ENCODE results near the gene H1-8.

H1-8 gene

DNA sequence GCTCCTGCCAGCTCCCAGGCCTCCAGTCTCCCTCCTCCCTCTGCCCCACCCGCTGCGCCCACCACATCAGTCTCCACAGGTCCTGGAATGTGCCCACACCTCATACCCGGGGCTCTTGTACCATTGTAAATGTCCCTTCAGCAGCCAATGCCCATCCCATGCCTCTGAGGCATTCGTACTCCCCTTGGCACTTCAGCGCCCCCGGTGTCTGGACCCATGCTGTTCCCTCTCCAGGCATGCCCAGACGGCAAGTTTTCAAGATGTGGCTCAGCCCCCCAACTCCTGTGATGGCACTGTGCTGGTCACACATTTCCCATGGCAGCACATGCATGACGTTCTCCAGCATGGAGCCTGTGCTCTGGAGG is 50.2 kb downstream of the H1-8 start:
- peak overlapping the region; percentile 88 for H2BK5ac ChIP-seq (ENCODE audit: low read length)
- DNase-seq, result no peak
- no peak overlapping the region for H4K5ac ChIP-seq (ENCODE audit: low read length)
- peak overlapping the region; percentile 59 for H3K9ac ChIP-seq (ENCODE audit: low read length)
- WGBS (ENCODE audit: extremely low coverage, insufficient coverage, low lambda C conversion rate), result no CpG with 5 or more reads among the region's 8 CpGs
- no peak overlapping the region for H3K4me3 ChIP-seq (ENCODE audit: low read length)
- no peaks in the 10 kb centered on the region for H3K36me3 ChIP-seq (ENCODE audit: control insufficient read depth, insufficient read depth, low read length)
- H3K23ac ChIP-seq (ENCODE audit: low read length), result no peak overlapping the region
- H3K18ac ChIP-seq (ENCODE audit: low read length), result peak overlapping the region; percentile 29
- peak overlapping the region; percentile 32 for H3K4me2 ChIP-seq (ENCODE audit: low read length)
- H4K8ac ChIP-seq (ENCODE audit: low read depth, low read length), result no peak overlapping the region
- H3K79me2 ChIP-seq (ENCODE audit: control insufficient read depth, insufficient read depth, low read length), result peaks cover 58% of the 10 kb centered on the region
- H2BK120ac ChIP-seq (ENCODE audit: low read depth, low read length), result no peak overlapping the region
- H3K27ac ChIP-seq (ENCODE audit: low read depth, low read length), result peak overlapping the region; percentile 71
- H3K4ac ChIP-seq (ENCODE audit: low read depth, low read length), result peak overlapping the region; percentile 19
- peak overlapping the region; percentile 86 for H3K56ac ChIP-seq (ENCODE audit: low read length)
- H3K4me1 ChIP-seq (ENCODE audit: control insufficient read depth, low read depth, low read length), result peaks cover 26% of the 10 kb centered on the region
- no peaks in the 10 kb centered on the region for H3K27me3 ChIP-seq (ENCODE audit: insufficient read depth, low read length, poor library complexity)
- H2AK5ac ChIP-seq (ENCODE audit: low read length), result peak overlapping the region; percentile 87
- H2BK15ac ChIP-seq (replicated peaks; ENCODE audit: low read depth), result no peak overlapping the region
- peaks cover 19% of the 10 kb centered on the region for H3K79me1 ChIP-seq (ENCODE audit: low read length)

GRCh38 chr3:129593595-129594339 is 50.8 kb downstream of the H1-8 start:
- peaks cover 21% of the 10 kb centered on the region for H3K79me1 ChIP-seq (ENCODE audit: low read length)
- DNase-seq, result peak; percentile 55
- H3K27ac ChIP-seq (ENCODE audit: low read depth, low read length), result peak overlapping the region; percentile 71
- H2AK5ac ChIP-seq (ENCODE audit: low read length), result peak overlapping the region; percentile 77
- H3K4me2 ChIP-seq (ENCODE audit: low read length), result no peak overlapping the region
- H3K4me1 ChIP-seq (ENCODE audit: control insufficient read depth, low read depth, low read length), result peaks cover 27% of the 10 kb centered on the region
- WGBS (ENCODE audit: extremely low coverage, insufficient coverage, low lambda C conversion rate), result no CpG with 5 or more reads among the region's 22 CpGs
- H3K9ac ChIP-seq (ENCODE audit: low read length), result peak overlapping the region; percentile 59
- no peak overlapping the region for H4K5ac ChIP-seq (ENCODE audit: low read length)
- H3K36me3 ChIP-seq (ENCODE audit: control insufficient read depth, insufficient read depth, low read length), result no peaks in the 10 kb centered on the region
- no peak overlapping the region for H4K8ac ChIP-seq (ENCODE audit: low read depth, low read length)
- peaks cover 64% of the 10 kb centered on the region for H3K79me2 ChIP-seq (ENCODE audit: control insufficient read depth, insufficient read depth, low read length)
- peak overlapping the region; percentile 86 for H3K56ac ChIP-seq (ENCODE audit: low read length)
- H3K4me3 ChIP-seq (ENCODE audit: low read length), result no peak overlapping the region
- no peak overlapping the region for H3K23ac ChIP-seq (ENCODE audit: low read length)
- H2BK120ac ChIP-seq (ENCODE audit: low read depth, low read length), result no peak overlapping the region
- no peaks in the 10 kb centered on the region for H3K27me3 ChIP-seq (ENCODE audit: insufficient read depth, low read length, poor library complexity)
- peak overlapping the region; percentile 77 for H2BK5ac ChIP-seq (ENCODE audit: low read length)
- H3K18ac ChIP-seq (ENCODE audit: low read length), result peak overlapping the region; percentile 3
- H2BK15ac ChIP-seq (replicated peaks; ENCODE audit: low read depth), result no peak overlapping the region
- H3K4ac ChIP-seq (ENCODE audit: low read depth, low read length), result peak overlapping the region; percentile 11

DNA sequence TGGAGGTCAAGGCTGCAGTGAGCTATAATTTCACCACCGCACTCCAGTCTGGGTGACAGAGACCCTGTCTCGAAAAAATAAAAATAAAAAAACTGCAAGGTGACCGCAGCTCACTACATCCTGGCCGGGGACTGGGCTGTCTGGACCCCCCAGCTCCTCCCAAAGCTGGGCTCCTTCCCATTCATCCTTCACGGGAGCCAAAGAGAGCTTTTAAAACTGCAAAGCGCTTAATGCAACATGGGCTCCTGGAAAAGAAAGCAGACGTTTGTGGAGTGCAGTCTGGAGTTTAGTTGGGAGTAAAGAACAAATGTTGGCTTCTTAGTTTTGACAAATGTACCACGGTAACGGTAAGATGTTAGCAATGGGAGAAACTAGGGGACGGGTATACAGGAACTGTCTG is 51.4 kb downstream of the H1-8 start:
- Histone ChIP-seq H3K36me3 (ENCODE audit: control insufficient read depth, insufficient read depth, low read length) (no peaks in the 10 kb centered on the region), H4K8ac (ENCODE audit: low read depth, low read length) (no peak overlapping the region), H2BK120ac (ENCODE audit: low read depth, low read length) (no peak overlapping the region), H3K56ac (ENCODE audit: low read length) (peak overlapping the region; percentile 17), H3K4ac (ENCODE audit: low read depth, low read length) (peak overlapping the region; percentile 11), H3K18ac (ENCODE audit: low read length) (no peak overlapping the region), H3K27me3 (ENCODE audit: insufficient read depth, low read length, poor library complexity) (no peaks in the 10 kb centered on the region), H3K23ac (ENCODE audit: low read length) (no peak overlapping the region), H3K79me2 (ENCODE audit: control insufficient read depth, insufficient read depth, low read length) (peaks cover 70% of the 10 kb centered on the region), H2AK5ac (ENCODE audit: low read length) (no peak overlapping the region), H4K5ac (ENCODE audit: low read length) (no peak overlapping the region), H3K4me1 (ENCODE audit: control insufficient read depth, low read depth, low read length) (peaks cover 33% of the 10 kb centered on the region), H2BK15ac (replicated peaks; ENCODE audit: low read depth) (no peak overlapping the region), H3K4me3 (ENCODE audit: low read length) (no peak overlapping the region), H2BK5ac (ENCODE audit: low read length) (no peak overlapping the region), H3K27ac (ENCODE audit: low read depth, low read length) (no peak overlapping the region), H3K4me2 (ENCODE audit: low read length) (no peak overlapping the region), H3K79me1 (ENCODE audit: low read length) (peaks cover 23% of the 10 kb centered on the region), H3K9ac (ENCODE audit: low read length) (no peak overlapping the region)
- WGBS (ENCODE audit: extremely low coverage, insufficient coverage, low lambda C conversion rate), result no CpG with 5 or more reads among the region's 10 CpGs
- no peak for DNase-seq

DNA sequence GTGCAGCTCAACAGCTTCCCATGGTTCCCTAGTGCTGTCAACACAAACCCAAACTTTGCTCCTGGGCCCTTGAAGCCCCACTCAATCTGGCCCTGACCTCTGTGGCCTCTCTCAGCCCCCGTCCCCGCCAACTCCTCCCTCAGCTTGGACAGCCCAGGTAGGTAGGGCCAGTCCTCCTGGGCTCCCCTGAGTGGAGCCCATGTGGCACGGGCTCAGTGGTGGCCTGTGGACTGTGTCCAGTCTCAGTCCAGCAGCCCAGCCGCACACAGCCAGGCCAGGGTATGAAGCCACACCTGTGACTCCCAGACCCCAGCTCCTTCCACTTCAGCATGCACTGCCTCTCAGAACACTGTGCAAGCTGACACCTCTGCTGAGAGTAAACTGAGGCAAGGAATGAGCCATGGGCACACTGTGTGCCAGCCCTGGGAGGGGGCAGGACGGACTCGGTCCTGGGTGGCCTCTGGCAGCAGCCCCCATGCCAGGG is 52.0 kb downstream of the H1-8 start:
- no peak overlapping the region for H2BK120ac ChIP-seq (ENCODE audit: low read depth, low read length)
- no CpG with 5 or more reads among the region's 6 CpGs for WGBS (ENCODE audit: extremely low coverage, insufficient coverage, low lambda C conversion rate)
- no peak overlapping the region for H3K27ac ChIP-seq (ENCODE audit: low read depth, low read length)
- no peak overlapping the region for H4K5ac ChIP-seq (ENCODE audit: low read length)
- H3K9ac ChIP-seq (ENCODE audit: low read length), result no peak overlapping the region
- H3K4me3 ChIP-seq (ENCODE audit: low read length), result no peak overlapping the region
- no peaks in the 10 kb centered on the region for H3K27me3 ChIP-seq (ENCODE audit: insufficient read depth, low read length, poor library complexity)
- peaks cover 21% of the 10 kb centered on the region for H3K79me1 ChIP-seq (ENCODE audit: low read length)
- no peak overlapping the region for H3K4ac ChIP-seq (ENCODE audit: low read depth, low read length)
- DNase-seq, result no peak
- H3K36me3 ChIP-seq (ENCODE audit: control insufficient read depth, insufficient read depth, low read length), result no peaks in the 10 kb centered on the region
- no peak overlapping the region for H3K4me2 ChIP-seq (ENCODE audit: low read length)
- peak overlapping the region; percentile 42 for H3K56ac ChIP-seq (ENCODE audit: low read length)
- peaks cover 36% of the 10 kb centered on the region for H3K4me1 ChIP-seq (ENCODE audit: control insufficient read depth, low read depth, low read length)
- no peak overlapping the region for H2BK5ac ChIP-seq (ENCODE audit: low read length)
- H4K8ac ChIP-seq (ENCODE audit: low read depth, low read length), result no peak overlapping the region
- no peak overlapping the region for H2BK15ac ChIP-seq (replicated peaks; ENCODE audit: low read depth)
- H3K23ac ChIP-seq (ENCODE audit: low read length), result no peak overlapping the region
- H3K79me2 ChIP-seq (ENCODE audit: control insufficient read depth, insufficient read depth, low read length), result peaks cover 71% of the 10 kb centered on the region
- no peak overlapping the region for H3K18ac ChIP-seq (ENCODE audit: low read length)
- peak overlapping the region; percentile 29 for H2AK5ac ChIP-seq (ENCODE audit: low read length)

DNA sequence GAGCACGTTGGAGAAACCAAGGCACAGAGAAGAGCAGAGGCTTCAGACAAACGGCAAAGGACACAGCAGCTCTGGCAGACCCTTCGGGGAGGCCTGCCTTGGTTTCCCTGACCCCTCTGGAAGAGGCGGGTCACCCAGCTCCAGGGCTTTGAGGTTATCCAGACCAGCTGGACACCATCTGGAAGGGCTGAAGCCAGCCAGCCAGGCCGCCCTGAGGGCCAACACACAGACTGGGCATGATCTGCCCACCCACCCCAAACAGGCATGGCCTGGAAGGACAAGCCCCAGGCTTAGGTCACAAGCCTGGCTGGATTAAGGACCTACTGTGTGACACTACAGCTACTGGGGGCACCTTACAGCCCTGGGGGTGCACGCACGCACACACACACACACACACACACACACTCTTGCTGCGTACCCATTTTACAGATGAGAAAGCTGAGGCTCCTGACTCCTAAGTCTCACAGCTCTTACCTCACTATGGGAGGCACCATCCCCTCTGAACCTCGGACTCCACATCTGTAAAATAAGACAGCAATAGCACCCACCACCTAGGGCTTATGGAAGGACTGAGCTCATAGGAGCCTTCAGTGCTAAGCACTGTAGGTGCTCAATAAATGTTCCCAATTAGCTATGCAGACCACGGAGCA is 52.7 kb downstream of the H1-8 start:
- Histone ChIP-seq H2AK5ac (ENCODE audit: low read length) (no peak overlapping the region), H3K79me2 (ENCODE audit: control insufficient read depth, insufficient read depth, low read length) (peaks cover 71% of the 10 kb centered on the region), H2BK120ac (ENCODE audit: low read depth, low read length) (no peak overlapping the region), H3K4ac (ENCODE audit: low read depth, low read length) (peak overlapping the region; percentile 22), H3K4me3 (ENCODE audit: low read length) (no peak overlapping the region), H3K27me3 (ENCODE audit: insufficient read depth, low read length, poor library complexity) (no peaks in the 10 kb centered on the region), H4K5ac (ENCODE audit: low read length) (no peak overlapping the region), H4K8ac (ENCODE audit: low read depth, low read length) (no peak overlapping the region), H2BK15ac (replicated peaks; ENCODE audit: low read depth) (no peak overlapping the region), H2BK5ac (ENCODE audit: low read length) (peak overlapping the region; percentile 11), H3K56ac (ENCODE audit: low read length) (no peak overlapping the region), H3K79me1 (ENCODE audit: low read length) (peaks cover 20% of the 10 kb centered on the region), H3K23ac (ENCODE audit: low read length) (no peak overlapping the region), H3K4me2 (ENCODE audit: low read length) (no peak overlapping the region), H3K27ac (ENCODE audit: low read depth, low read length) (peak overlapping the region; percentile 74), H3K18ac (ENCODE audit: low read length) (no peak overlapping the region), H3K4me1 (ENCODE audit: control insufficient read depth, low read depth, low read length) (peaks cover 37% of the 10 kb centered on the region), H3K9ac (ENCODE audit: low read length) (no peak overlapping the region), H3K36me3 (ENCODE audit: control insufficient read depth, insufficient read depth, low read length) (no peaks in the 10 kb centered on the region)
- DNase-seq, result no peak
- WGBS (ENCODE audit: extremely low coverage, insufficient coverage, low lambda C conversion rate), result no CpG with 5 or more reads among the region's 10 CpGs
